H9 (cell line): ENCODE data around the gene ZBTB20. TPM values are rescaled to one million over a fixed set of nuclear protein-coding genes. Genes with fewer than 3 reads are reported as not detected.

ENCODE experiments used
- DNase-seq: peaks from one replicate; pipeline ENCODE4 v3.0.0-alpha.2; 2017
- H2AFZ ChIP-seq: one replicate; pipeline ENCODE4 v1.6.1; 2013; ENCODE audit warnings: mild to moderate bottlenecking, low read length, control low read depth, moderate library complexity
- H2AK5ac ChIP-seq: 2 replicates; pipeline ENCODE4 v1.6.1; 2013; ENCODE audit warnings: low read length, control low read depth, mixed read lengths; ENCODE audit not compliant: insufficient read length
- H2BK120ac ChIP-seq: one replicate; pipeline ENCODE4 v1.6.1; 2013; ENCODE audit warnings: low read depth, mild to moderate bottlenecking, low read length, control low read depth, inconsistent platforms; ENCODE audit not compliant: poor library complexity, severe bottlenecking
- H2BK12ac ChIP-seq: 2 replicates; pipeline ENCODE4 v1.6.1; 2013; ENCODE audit warnings: low read length, control low read depth, mixed read lengths, low read depth; ENCODE audit not compliant: insufficient read length
- H2BK15ac ChIP-seq: 2 replicates; pipeline ENCODE4 v1.6.1; 2013; ENCODE audit warnings: low read depth, low read length, control low read depth
- H2BK20ac ChIP-seq: one replicate; pipeline ENCODE4 v1.6.1; 2013; ENCODE audit warnings: low read depth, mild to moderate bottlenecking, low read length, control low read depth, inconsistent platforms; ENCODE audit not compliant: poor library complexity, severe bottlenecking
- H2BK5ac ChIP-seq: 2 replicates; pipeline ENCODE4 v1.6.1; 2013; ENCODE audit warnings: low read length, control low read depth, mixed read lengths; ENCODE audit not compliant: insufficient read length
- H3K14ac ChIP-seq: 2 replicates; pipeline ENCODE4 v1.6.1; 2013; ENCODE audit warnings: low read length, control low read depth; ENCODE audit not compliant: insufficient read depth
- H3K18ac ChIP-seq: 2 replicates; pipeline ENCODE4 v1.6.1; 2013; ENCODE audit warnings: low read depth, mild to moderate bottlenecking, mixed read lengths, low read length, control low read depth; ENCODE audit not compliant: insufficient read length
- H3K23ac ChIP-seq: 2 replicates; pipeline ENCODE4 v1.6.1; 2013; ENCODE audit warnings: low read length, control low read depth, mixed read lengths, low read depth; ENCODE audit not compliant: insufficient read length
- H3K23me2 ChIP-seq: 2 replicates; pipeline ENCODE4 v1.6.1; 2013; ENCODE audit warnings: low read depth, mild to moderate bottlenecking, mixed read lengths, low read length, control low read depth; ENCODE audit not compliant: insufficient read length, poor library complexity, severe bottlenecking
- H3K27ac ChIP-seq: 2 replicates; pipeline ENCODE4 v1.5.1; 2013; ENCODE audit warnings: low read length, control low read depth, mixed read lengths, low read depth; ENCODE audit not compliant: insufficient read length
- H3K27me3 ChIP-seq: 2 replicates; pipeline ENCODE4 v1.6.1; 2013; ENCODE audit warnings: low read length, control low read depth, inconsistent platforms; ENCODE audit not compliant: insufficient read depth
- H3K4ac ChIP-seq: 2 replicates; pipeline ENCODE4 v1.6.1; 2013; ENCODE audit warnings: low read depth, mild to moderate bottlenecking, control low read depth, inconsistent platforms, low read length, moderate library complexity
- H3K4me1 ChIP-seq: 2 replicates; pipeline ENCODE4 v1.6.1; 2013; ENCODE audit warnings: low read length, control low read depth, inconsistent platforms; ENCODE audit not compliant: insufficient read depth
- H3K4me2 ChIP-seq: 2 replicates; pipeline ENCODE4 v1.6.1; 2013; ENCODE audit warnings: low read length, control low read depth, mixed read lengths; ENCODE audit not compliant: insufficient read length, insufficient read depth
- H3K56ac ChIP-seq: 2 replicates; pipeline ENCODE4 v1.6.1; 2013; ENCODE audit warnings: low read depth, mild to moderate bottlenecking, mixed read lengths, low read length, control low read depth; ENCODE audit not compliant: insufficient read length
- H3K79me1 ChIP-seq: 2 replicates; pipeline ENCODE4 v1.6.1; 2013; ENCODE audit warnings: low read depth, mild to moderate bottlenecking, moderate library complexity, low read length, control low read depth, inconsistent platforms; ENCODE audit not compliant: insufficient read depth, poor library complexity, severe bottlenecking
- H3K79me2 ChIP-seq: 2 replicates; pipeline ENCODE4 v1.6.1; 2013; ENCODE audit warnings: low read length, control low read depth, inconsistent platforms; ENCODE audit not compliant: insufficient read depth
- H3K9ac ChIP-seq: 2 replicates; pipeline ENCODE4 v1.6.1; 2013; ENCODE audit warnings: low read length, control low read depth, mixed read lengths; ENCODE audit not compliant: insufficient read length; ENCODE audit errors: extremely low read depth
- H3K9me3 ChIP-seq: one replicate; pipeline ENCODE4 v1.6.1; 2013; ENCODE audit warnings: low read depth, low read length, inconsistent platforms; ENCODE audit not compliant: control insufficient read depth
- H3T11ph ChIP-seq: one replicate; pipeline ENCODE4 v1.6.1; 2013; ENCODE audit warnings: mild to moderate bottlenecking, low read length, control low read depth, inconsistent platforms
- H4K20me1 ChIP-seq: one replicate; pipeline ENCODE4 v1.6.1; 2013; ENCODE audit not compliant: control insufficient read depth, insufficient read length, insufficient read depth
- H4K5ac ChIP-seq: 2 replicates; pipeline ENCODE4 v1.6.1; 2013; ENCODE audit warnings: low read depth, mild to moderate bottlenecking, mixed read lengths, low read length, control low read depth; ENCODE audit not compliant: insufficient read length
- H4K8ac ChIP-seq: replicated peaks from 2 replicates; pipeline ENCODE4 v1.6.1; 2013; ENCODE audit warnings: low read length, control low read depth, mixed read lengths, low read depth; ENCODE audit not compliant: insufficient read length
- H4K91ac ChIP-seq: 2 replicates; pipeline ENCODE4 v1.6.1; 2013; ENCODE audit warnings: low read depth, mild to moderate bottlenecking, moderate library complexity, mixed read lengths, low read length, control low read depth; ENCODE audit not compliant: insufficient read length
- H3K27ac Mint-ChIP-seq, 3 experiments: 2 replicates in 2 of 3; 3 replicates in 1 of 3; pipeline ENCODE4 v1.8.0; 2020 to 2021; ENCODE audit warnings: mixed read lengths in 3 of 3, mild to moderate bottlenecking in 1 of 3, moderate library complexity in 1 of 3
- H3K27me3 Mint-ChIP-seq: 2 replicates; pipeline ENCODE4 v1.8.0; 2021; ENCODE audit warnings: low read depth, mild to moderate bottlenecking, moderate library complexity, mixed read lengths
- H3K36me3 Mint-ChIP-seq, 3 experiments: 2 replicates in 2 of 3; 3 replicates in 1 of 3; pipeline ENCODE4 v1.8.0; 2020 to 2021; ENCODE audit warnings: low read depth in 3 of 3, mixed read lengths in 3 of 3; ENCODE audit not compliant: insufficient read depth in 1 of 3
- H3K4me1 Mint-ChIP-seq, 2 experiments: 2 replicates each; pipeline ENCODE4 v1.8.0; 2020; ENCODE audit warnings: mixed read lengths in 2 of 2
- H3K4me3 Mint-ChIP-seq, 2 experiments: 2 replicates in 1 of 2; 3 replicates in 1 of 2; pipeline ENCODE4 v1.8.0; 2020 to 2021; ENCODE audit warnings: mild to moderate bottlenecking in 2 of 2, mixed read lengths in 2 of 2, moderate library complexity in 1 of 2
- H3K9me3 Mint-ChIP-seq, 2 experiments: 2 replicates in 1 of 2; 3 replicates in 1 of 2; pipeline ENCODE4 v1.8.0; 2020; ENCODE audit warnings: mild to moderate bottlenecking in 2 of 2, mixed read lengths in 2 of 2, moderate library complexity in 1 of 2
- CTCF ChIP-seq: fragments of 200-600 bp; sonication (generic); conservative IDR thresholded peaks from 3 replicates; pipeline ENCODE4 v1.8.0; 2021; ENCODE audit warnings: antibody characterized with exemption, mild to moderate bottlenecking
- WGBS: extraction: QIAGEN DNeasy Blood & Tissue Kit; methylation state at CpG from one replicate; pipeline ENCODE4 v1.1.7; 2013; ENCODE audit warnings: missing lambda C conversion rate, low lambda C conversion rate, mixed read lengths; ENCODE audit not compliant: insufficient read length; ENCODE audit errors: extremely low coverage; 5-methylcytosine and 5-hydroxymethylcytosine counted together
- total RNA-seq: library from RNA; stranded (reverse); gene quantifications from 2 replicates; pipeline ENCODE4 v1.2.1, GENCODE V29; 2021

Gene ZBTB20
- total RNA-seq, 1 experiment from 2014 or later, result 0.70 TPM

DNA sequence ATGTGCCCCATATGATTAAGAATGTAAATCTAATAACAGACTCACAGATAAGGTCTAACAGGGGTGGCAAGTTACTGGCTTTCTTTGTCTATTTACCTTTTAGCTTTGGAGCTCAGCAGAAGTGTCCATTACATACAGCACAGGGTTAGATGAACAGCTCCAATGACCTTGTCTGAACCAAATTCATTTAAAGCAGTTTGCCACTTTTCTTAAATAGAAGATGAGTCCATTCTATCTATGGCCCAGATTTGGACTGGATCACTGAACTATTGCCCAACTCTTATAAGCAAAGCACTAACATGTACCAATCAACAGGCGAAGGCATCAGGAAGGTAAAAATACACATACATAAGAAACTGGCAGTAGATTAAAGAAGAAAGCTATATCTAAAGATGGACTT is 638.9 kb downstream of the ZBTB20 start:
- Mint-ChIP-seq H3K4me3 (no peak overlapping the region), H3K27me3 (no peaks in the 10 kb centered on the region), H3K9me3 (no peaks in the 10 kb centered on the region), H3K36me3 (no peaks in the 10 kb centered on the region), H3K27ac (no peak overlapping the region), H3K4me1 (peaks cover 8 to 17% of the 10 kb centered on the region in 2 experiments)
- H3K23ac ChIP-seq, result no peak overlapping the region
- no peaks in the 10 kb centered on the region for H3K27me3 ChIP-seq
- no peak for DNase-seq
- H3K23me2 ChIP-seq, result no peaks in the 10 kb centered on the region
- H3K18ac ChIP-seq, result no peak overlapping the region
- no peak overlapping the region for H2AFZ ChIP-seq
- no peaks in the 10 kb centered on the region for H3K79me2 ChIP-seq
- no peak overlapping the region for H3K9ac ChIP-seq
- H3K4me1 ChIP-seq, result peaks cover 6% of the 10 kb centered on the region
- TF ChIP-seq CTCF, result no peak
- H2BK12ac ChIP-seq, result no peak overlapping the region
- H2BK5ac ChIP-seq, result no peak overlapping the region
- no peaks in the 10 kb centered on the region for H3K79me1 ChIP-seq
- H4K5ac ChIP-seq, result no peak overlapping the region
- H3K4ac ChIP-seq, result no peak overlapping the region
- H2BK20ac ChIP-seq, result no peak overlapping the region
- H3K56ac ChIP-seq, result no peak overlapping the region
- H2BK120ac ChIP-seq, result no peak overlapping the region
- H2BK15ac ChIP-seq, result no peak overlapping the region
- no peak overlapping the region for H2AK5ac ChIP-seq
- no peak overlapping the region for H4K91ac ChIP-seq
- H3K9me3 ChIP-seq, result no peaks in the 10 kb centered on the region
- H4K8ac ChIP-seq, result no peak overlapping the region
- no peak overlapping the region for H3K4me2 ChIP-seq
- whole genome bisulfite sequencing, result no CpG with 5 or more reads among the region's 1 CpG
- no peak overlapping the region for H3K27ac ChIP-seq
- no peaks in the 10 kb centered on the region for H4K20me1 ChIP-seq
- H3K14ac ChIP-seq, result no peak overlapping the region
- no peak overlapping the region for H3T11ph ChIP-seq
